Measurements from ENCODE around the gene CACNA1C.
A peak's percentile ranks its signal among the peaks of the same experiment; 100 is the strongest.

- no peak for TF ChIP-seq CTCF (IDR thresholded peaks at IDR 0.05)
- peak in 1 of 2 donors; percentile 8 for TF ChIP-seq POLR2A (IDR thresholded peaks at IDR 0.05)
- TF ChIP-seq EP300 (IDR thresholded peaks at IDR 0.05), result no peak
Observed at GRCh38 chr12:2239381-2239871, 186.6 kb downstream of the CACNA1C start.

Data from tibial nerve (tissue), 4 donors.